A549 (cell line): ENCODE data around the gene SMIM14. TPM values are rescaled to one million over a fixed set of nuclear protein-coding genes. Genes with fewer than 3 reads are reported as not detected.
"Not testable (repeated sequence)": the region's sequence is repeated elsewhere in the genome, so short reads cannot be mapped to it uniquely, and the experiment has no call there.

Experiments
- ATAC-seq, 2 experiments: fragments of 200-7000 bp in 1 of 2; fragments of >200 bp in 1 of 2; cut with Nextera tagmentation in 1 of 2; cut with Tn5 transposase in 1 of 2; 3 replicates each; pipeline versions ENCODE4 v1.8.0 to v1.9.1; 2018 to 2020; ENCODE audit warnings: mild to moderate bottlenecking in 1 of 2, moderate library complexity in 1 of 2
- CTCF ChIA-PET: fragments of 300-600 bp; sonication (Branson Sonifier 250); formaldehyde crosslinking; extraction: SDS; loops from one replicate; lab custom pipeline; 2021; ENCODE audit warnings: antibody characterized with exemption, inconsistent platforms; lab: Yijun Ruan, JAX
- POLR2A ChIA-PET: fragments of 350-600 bp; formaldehyde crosslinking; extraction: SDS; loops from one replicate; lab custom pipeline; 2021; ENCODE audit warnings: antibody characterized with exemption, inconsistent platforms; lab: Yijun Ruan, JAX
- DNase-seq, 2 experiments: peaks; one replicate each; pipeline versions ENCODE4 v3.0.0 to v3.0.0-alpha.2; 2011 to 2016; ENCODE audit warnings: low read depth in 1 of 2, low spot score in 1 of 2
- FAIRE-seq: peaks from 2 replicates; lab custom pipeline; 2011; peaks lifted over from hg19 to GRCh38; lab: Jason Lieb, UNC
- H3K27ac ChIP-seq, 2 experiments: fragments of >200 bp; sonication (Bioruptor Twin); formaldehyde crosslinking; 3 replicates each; pipeline ENCODE4 v1.5.1; 2016 to 2017
- H3K4me1 ChIP-seq: fragments of >200 bp; sonication (Bioruptor Twin); formaldehyde crosslinking; 3 replicates; pipeline ENCODE4 v1.6.1; 2016
- H3K4me2 ChIP-seq: fragments of >200 bp; sonication (Bioruptor Twin); formaldehyde crosslinking; 3 replicates; pipeline ENCODE4 v1.6.1; 2016
- H3K4me3 ChIP-seq: fragments of >200 bp; sonication (Bioruptor Twin); formaldehyde crosslinking; 3 replicates; pipeline ENCODE4 v1.5.1; 2016
- H3K9me3 ChIP-seq: fragments of >200 bp; sonication (Bioruptor Twin); formaldehyde crosslinking; 3 replicates; pipeline ENCODE4 v1.6.1; 2016
- CEBPB ChIP-seq, 2 experiments: fragments of >200 bp in 1 of 2; sonication (Bioruptor Twin) in 1 of 2; formaldehyde crosslinking in 1 of 2; IDR thresholded peaks; 2 replicates each; pipeline ENCODE4 v1.6.1; 2012 to 2016
- EHMT2 ChIP-seq: fragments of 200-600 bp; sonication (generic); IDR thresholded peaks from 2 replicates; pipeline ENCODE4 v1.6.1; 2016; ENCODE audit warnings: antibody characterized with exemption, low read depth, mild to moderate bottlenecking, moderate library complexity
- GATA3 ChIP-seq: IDR thresholded peaks from 2 replicates; pipeline ENCODE4 v1.6.1; 2012; ENCODE audit warnings: borderline replicate concordance
- HES2 ChIP-seq: fragments of >200 bp; sonication (Bioruptor Twin); formaldehyde crosslinking; IDR thresholded peaks from 2 replicates; pipeline ENCODE4 v1.6.1; 2016
- MAX ChIP-seq: IDR thresholded peaks from 2 replicates; pipeline ENCODE4 v1.6.1; 2012
- NFE2L2 ChIP-seq: fragments of 150-350 bp; conservative IDR thresholded peaks from 2 replicates; pipeline ENCODE4 v1.6.1; 2014; ENCODE audit warnings: low read length
- NR3C1 ChIP-seq: fragments of >200 bp; sonication (Bioruptor Twin); formaldehyde crosslinking; IDR thresholded peaks from 3 replicates; pipeline ENCODE4 v1.6.1; 2017
- POLR2AphosphoS2 ChIP-seq: conservative IDR thresholded peaks from 2 replicates; pipeline ENCODE4 v1.6.1; 2012; ENCODE audit warnings: low read length, improper control_type of control experiment, inconsistent platforms
- REST ChIP-seq: fragments of 200-600 bp; sonication (generic); IDR thresholded peaks from 2 replicates; pipeline ENCODE4 v1.6.1; 2016; ENCODE audit warnings: antibody characterized with exemption, mild to moderate bottlenecking, moderate library complexity
- RFX5 ChIP-seq: fragments of 450-650 bp; IDR thresholded peaks from 2 replicates; pipeline ENCODE4 v1.7.1; 2014; ENCODE audit warnings: antibody characterized with exemption, mild to moderate bottlenecking, moderate library complexity
- WGBS: methylation state at CpG from one replicate; pipeline ENCODE4 v1.1.6; 2017; ENCODE audit errors: missing lambda C conversion rate; 5-methylcytosine and 5-hydroxymethylcytosine counted together
- polyA plus RNA-seq, 4 experiments: library from polyadenylated mRNA; depleted of rRNA in 3 of 4; stranded (reverse); fragments of >200 nt; fragmentation: RNase III in 1 of 4; extraction: RNeasy Plus Mini Kit Qiagen cat#74134 plus additional on column Dnase treatment in 1 of 4; gene quantifications; 2 replicates in 3 of 4; 3 replicates in 1 of 4; pipeline ENCODE4 v1.2.3, GENCODE V29; 2011 to 2017
- TF ChIP-seq, protein P1 (sequence below): fragments of 250-450 bp; sonication (Bioruptor Pico); IDR thresholded peaks from 2 replicates; pipeline ENCODE4 v1.5.0; 2021; ENCODE audit warnings: mild to moderate bottlenecking, moderate library complexity, borderline replicate concordance

SMIM14 gene
- polyA plus RNA-seq, 2 of the 4 experiments (the other 2 are of a cell fraction): 20.5 to 81.3 TPM

- ATAC-seq (peak in 1 of 2 experiments; percentile 16; a peak in 3 of 6 replicates), DNase-seq (peak in 1 of 2 experiments; percentile 40), FAIRE-seq (no peak)
- ChIA-PET POLR2A (interaction anchor here (0.6 to 1.8 kb wide), 5 partner anchors 15 to 97 kb away, joined by 3 to 24 read pairs (median 3); partner anchors contain the start of genes SMIM14 and UGDH), CTCF (interaction anchor here (1.2 to 1.8 kb wide), 2 partner anchors 9 to 17 kb away, joined by 3 to 7 read pairs; no protein-coding TSS in a partner anchor)
- Histone ChIP-seq H3K4me1 (peaks cover 86% of the 10 kb centered on the region), H3K4me2 (peak overlapping the region; percentile 84), H3K4me3 (no peak overlapping the region), H3K27ac (peak overlapping the region; percentile 79 to 90), H3K9me3 (no peaks in the 10 kb centered on the region)
- WGBS: 6% methylated on average over 7 of the region's 7 CpGs
- TF ChIP-seq MAX: 0 out of 2 replicates have a peak, but pooled peaks have one; percentile 39
- TF ChIP-seq CEBPB (IDR thresholded peaks at IDR 0.05): peak; percentile 51 to 82; a peak in 3 of 4 replicates
- TF ChIP-seq, protein P1, sequence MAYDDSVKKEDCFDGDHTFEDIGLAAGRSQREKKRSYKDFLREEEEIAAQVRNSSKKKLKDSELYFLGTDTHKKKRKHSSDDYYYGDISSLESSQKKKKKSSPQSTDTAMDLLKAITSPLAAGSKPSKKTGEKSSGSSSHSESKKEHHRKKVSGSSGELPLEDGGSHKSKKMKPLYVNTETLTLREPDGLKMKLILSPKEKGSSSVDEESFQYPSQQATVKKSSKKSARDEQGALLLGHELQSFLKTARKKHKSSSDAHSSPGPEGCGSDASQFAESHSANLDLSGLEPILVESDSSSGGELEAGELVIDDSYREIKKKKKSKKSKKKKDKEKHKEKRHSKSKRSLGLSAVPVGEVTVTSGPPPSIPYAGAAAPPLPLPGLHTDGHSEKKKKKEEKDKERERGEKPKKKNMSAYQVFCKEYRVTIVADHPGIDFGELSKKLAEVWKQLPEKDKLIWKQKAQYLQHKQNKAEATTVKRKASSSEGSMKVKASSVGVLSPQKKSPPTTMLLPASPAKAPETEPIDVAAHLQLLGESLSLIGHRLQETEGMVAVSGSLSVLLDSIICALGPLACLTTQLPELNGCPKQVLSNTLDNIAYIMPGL (CRISPR knock-in tag): no peak
- TF ChIP-seq POLR2AphosphoS2: no peak
- TF ChIP-seq, all 56 proteins: peak for 2
Measured at GRCh38 chr4:39541987-39542610, 96.6 kb downstream of the SMIM14 start.

DNA sequence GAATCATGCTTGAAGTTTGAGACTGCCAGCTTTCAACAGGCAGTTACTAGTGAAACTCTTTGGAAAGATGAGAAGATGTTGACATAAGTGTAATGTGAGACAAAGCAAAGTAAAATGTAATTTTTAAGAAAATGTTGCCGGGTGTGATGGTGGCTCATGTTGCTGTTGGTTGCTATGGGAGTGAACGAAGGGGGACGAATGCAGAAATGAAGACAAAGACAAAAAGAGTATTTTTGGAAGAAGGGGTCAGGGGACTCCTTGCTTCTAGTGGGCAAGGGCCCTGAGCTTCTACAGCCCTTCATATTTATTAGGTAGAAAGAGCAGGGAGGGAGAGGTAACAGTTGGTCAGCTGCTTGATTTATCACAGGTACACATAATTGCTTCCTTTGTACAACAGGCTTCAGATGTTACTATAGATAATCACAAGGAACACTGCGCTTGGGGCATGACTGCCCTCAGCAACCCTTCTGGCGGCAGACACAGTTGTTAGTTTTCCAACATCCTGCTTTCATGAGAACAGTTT is 99.5 kb downstream of the SMIM14 start:
- DNase-seq (peak in 1 of 2 experiments; percentile 62), ATAC-seq (peak; percentile 50 to 52; a peak in 3 of 6 replicates), FAIRE-seq (no peak)
- H3K4me2 ChIP-seq: peak overlapping the region; percentile 84
- H3K4me1 ChIP-seq: peaks cover 67% of the 10 kb centered on the region
- ChIA-PET POLR2A (interaction anchor here (0.7 to 1.3 kb wide), 3 partner anchors 10 to 29 kb away, joined by 3 to 4 read pairs (median 3); no protein-coding TSS in a partner anchor), CTCF (no interaction called here)
- WGBS: 4% methylated on average over 5 of the region's 5 CpGs
- peak overlapping the region; percentile 79 to 90 for H3K27ac ChIP-seq
- no peaks in the 10 kb centered on the region for H3K9me3 ChIP-seq
- TF ChIP-seq GATA3: peak; percentile 48; the same call in 1 of the 2 replicates
- TF ChIP-seq EHMT2: no peak
- TF ChIP-seq RFX5: peak; percentile 68; the same call in 1 of the 2 replicates
- 0 out of 3 replicates have a peak overlapping the region, but pooled peaks have one; percentile 15 for H3K4me3 ChIP-seq

- CTCF ChIA-PET: interaction anchor here (0.6 to 0.7 kb wide), 2 partner anchors 78 to 162 kb away, joined by 3 to 4 read pairs; no protein-coding TSS in a partner anchor
- POLR2A ChIA-PET: no interaction called here
- 100% methylated on average over 5 of the region's 5 CpGs for WGBS
- Histone ChIP-seq H3K4me2 (no peak overlapping the region), H3K4me1 (peaks cover 18% of the 10 kb centered on the region), H3K27ac (no peak overlapping the region), H3K9me3 (peaks cover 32% of the 10 kb centered on the region)
- FAIRE-seq (no peak), ATAC-seq (no peak)
- no peak for TF ChIP-seq REST
- no peak for TF ChIP-seq HES2
- TF ChIP-seq NFE2L2: no peak
- TF ChIP-seq NR3C1: no peak
- TF ChIP-seq GATA3: no peak
- TF ChIP-seq, all 56 proteins: peak for 0
- H3K4me3 ChIP-seq: no peak overlapping the region
- DNase-seq: no peak
Measured at GRCh38 chr4:39533541-39533940, 105.1 kb downstream of the SMIM14 start.

DNA sequence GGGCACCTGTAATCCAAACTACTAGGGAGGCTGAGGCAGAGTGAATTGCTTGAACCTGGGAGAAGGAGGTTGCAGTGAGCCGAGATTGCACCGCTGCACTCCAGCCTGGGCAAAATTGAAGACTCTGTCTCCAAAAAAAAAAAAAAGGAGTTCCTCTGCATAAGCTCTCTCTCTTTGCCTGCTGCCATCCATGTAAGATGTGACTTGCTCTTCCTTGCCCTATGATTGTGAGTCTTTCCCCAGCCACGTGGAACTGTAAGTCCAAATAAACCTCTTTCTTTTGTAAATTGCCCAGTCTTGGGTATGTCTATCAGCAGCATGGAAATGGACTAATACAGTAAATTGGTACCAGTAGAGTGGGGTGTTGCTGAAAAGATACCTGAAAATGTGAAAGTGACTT is 106.4 kb downstream of the SMIM14 start:
- H3K4me3 ChIP-seq, CTCF ChIA-PET, FAIRE-seq, DNase-seq, H3K4me2 ChIP-seq, H3K4me1 ChIP-seq, ATAC-seq, H3K27ac ChIP-seq: not testable (repeated sequence)
- POLR2A ChIA-PET: interaction anchor here (0.6 kb wide), 1 partner anchor 12 kb away, joined by 5 read pairs; no protein-coding TSS in a partner anchor
- WGBS: 46% methylated on average over 3 of the region's 3 CpGs
- peaks cover 32% of the 10 kb centered on the region for H3K9me3 ChIP-seq
